ENCODE data around the gene KLHL42.
A peak's percentile ranks its signal among the peaks of the same experiment; 100 is the strongest.

KLHL42 gene

GRCh38 chr12:27756670-27757195 is 23.3 kb upstream of the KLHL42 start:
- H3K27me3 ChIP-seq (ENCODE audit: control insufficient read depth in 1 of 2, insufficient read depth in 2 of 2, low read length in 2 of 2): no peaks in the 10 kb centered on the region
- no peak overlapping the region for H3K27ac ChIP-seq (ENCODE audit: low read length)
- no peak overlapping the region for H3K9ac ChIP-seq (ENCODE audit: low read length in 2 of 2)
- no peak overlapping the region for H3K4me3 ChIP-seq (ENCODE audit: low read length in 2 of 2)
- H3K4me1 ChIP-seq (ENCODE audit: control insufficient read depth, insufficient read depth, low read length): no peaks in the 10 kb centered on the region
- H3K36me3 ChIP-seq (ENCODE audit: control insufficient read depth in 2 of 2, insufficient read depth in 2 of 2, low read length in 2 of 2): peaks cover 0 to 8% of the 10 kb centered on the region in 2 donors
- no peaks in the 10 kb centered on the region for H3K9me3 ChIP-seq (ENCODE audit: control insufficient read depth in 2 of 2, low read length in 2 of 2)

- Histone ChIP-seq H3K36me3 (ENCODE audit: control insufficient read depth in 2 of 2, insufficient read depth in 2 of 2, low read length in 2 of 2) (no peaks in the 10 kb centered on the region), H3K9me3 (ENCODE audit: control insufficient read depth in 2 of 2, low read length in 2 of 2) (no peaks in the 10 kb centered on the region), H3K9ac (ENCODE audit: low read length in 2 of 2) (no peak overlapping the region), H3K4me1 (ENCODE audit: control insufficient read depth, insufficient read depth, low read length) (no peaks in the 10 kb centered on the region), H3K27ac (ENCODE audit: low read length) (no peak overlapping the region), H3K4me3 (ENCODE audit: low read length in 2 of 2) (no peak overlapping the region), H3K27me3 (ENCODE audit: control insufficient read depth in 1 of 2, insufficient read depth in 2 of 2, low read length in 2 of 2) (no peaks in the 10 kb centered on the region)
Measured at GRCh38 chr12:27762757-27763156, 17.3 kb upstream of the KLHL42 start.

GRCh38 chr12:27766587-27766986 is 13.4 kb upstream of the KLHL42 start:
- H3K4me1 ChIP-seq (ENCODE audit: control insufficient read depth, insufficient read depth, low read length): no peaks in the 10 kb centered on the region

GRCh38 chr12:27769142-27769673 is 10.8 kb upstream of the KLHL42 start:
- H3K4me1 ChIP-seq (ENCODE audit: control insufficient read depth, insufficient read depth, low read length): no peaks in the 10 kb centered on the region
- no peaks in the 10 kb centered on the region for H3K27me3 ChIP-seq (ENCODE audit: control insufficient read depth in 1 of 2, insufficient read depth in 2 of 2, low read length in 2 of 2)
- no peak overlapping the region for H3K4me3 ChIP-seq (ENCODE audit: low read length in 2 of 2)
- H3K9ac ChIP-seq (ENCODE audit: low read length in 2 of 2): no peak overlapping the region
- H3K9me3 ChIP-seq (ENCODE audit: control insufficient read depth in 2 of 2, low read length in 2 of 2): no peaks in the 10 kb centered on the region
- no peaks in the 10 kb centered on the region for H3K36me3 ChIP-seq (ENCODE audit: control insufficient read depth in 2 of 2, insufficient read depth in 2 of 2, low read length in 2 of 2)
- no peak overlapping the region for H3K27ac ChIP-seq (ENCODE audit: low read length)

More at GRCh38 chr12:27766587-27766986, 13.4 kb upstream of the KLHL42 start:
- no peak overlapping the region for H3K27ac ChIP-seq (ENCODE audit: low read length)
- H3K9ac ChIP-seq (ENCODE audit: low read length in 2 of 2): no peak overlapping the region
- no peaks in the 10 kb centered on the region for H3K36me3 ChIP-seq (ENCODE audit: control insufficient read depth in 2 of 2, insufficient read depth in 2 of 2, low read length in 2 of 2)
- no peaks in the 10 kb centered on the region for H3K9me3 ChIP-seq (ENCODE audit: control insufficient read depth in 2 of 2, low read length in 2 of 2)
- no peaks in the 10 kb centered on the region for H3K27me3 ChIP-seq (ENCODE audit: control insufficient read depth in 1 of 2, insufficient read depth in 2 of 2, low read length in 2 of 2)
- no peak overlapping the region for H3K4me3 ChIP-seq (ENCODE audit: low read length in 2 of 2)

- Histone ChIP-seq H3K4me3 (ENCODE audit: low read length in 2 of 2) (no peak overlapping the region), H3K27me3 (ENCODE audit: control insufficient read depth in 1 of 2, insufficient read depth in 2 of 2, low read length in 2 of 2) (no peaks in the 10 kb centered on the region), H3K27ac (ENCODE audit: low read length) (no peak overlapping the region), H3K9ac (ENCODE audit: low read length in 2 of 2) (no peak overlapping the region), H3K36me3 (ENCODE audit: control insufficient read depth in 2 of 2, insufficient read depth in 2 of 2, low read length in 2 of 2) (no peaks in the 10 kb centered on the region), H3K4me1 (ENCODE audit: control insufficient read depth, insufficient read depth, low read length) (no peaks in the 10 kb centered on the region), H3K9me3 (ENCODE audit: control insufficient read depth in 2 of 2, low read length in 2 of 2) (no peaks in the 10 kb centered on the region)
Measured at GRCh38 chr12:27771481-27772327, 8.3 kb upstream of the KLHL42 start.

GRCh38 chr12:27772328-27773049 is 7.5 kb upstream of the KLHL42 start:
- H3K4me1 ChIP-seq (ENCODE audit: control insufficient read depth, insufficient read depth, low read length): no peaks in the 10 kb centered on the region
- H3K36me3 ChIP-seq (ENCODE audit: control insufficient read depth in 2 of 2, insufficient read depth in 2 of 2, low read length in 2 of 2): no peaks in the 10 kb centered on the region
- no peak overlapping the region for H3K27ac ChIP-seq (ENCODE audit: low read length)
- H3K4me3 ChIP-seq (ENCODE audit: low read length in 2 of 2): no peak overlapping the region
- H3K9me3 ChIP-seq (ENCODE audit: control insufficient read depth in 2 of 2, low read length in 2 of 2): no peaks in the 10 kb centered on the region
- H3K27me3 ChIP-seq (ENCODE audit: control insufficient read depth in 1 of 2, insufficient read depth in 2 of 2, low read length in 2 of 2): no peaks in the 10 kb centered on the region
- H3K9ac ChIP-seq (ENCODE audit: low read length in 2 of 2): no peak overlapping the region

GRCh38 chr12:27777141-27777540 is 2.9 kb upstream of the KLHL42 start:
- no peak overlapping the region for H3K27ac ChIP-seq (ENCODE audit: low read length)
- no peak overlapping the region for H3K9ac ChIP-seq (ENCODE audit: low read length in 2 of 2)
- no peaks in the 10 kb centered on the region for H3K36me3 ChIP-seq (ENCODE audit: control insufficient read depth in 2 of 2, insufficient read depth in 2 of 2, low read length in 2 of 2)
- H3K4me1 ChIP-seq (ENCODE audit: control insufficient read depth, insufficient read depth, low read length): peaks cover 19% of the 10 kb centered on the region
- H3K4me3 ChIP-seq (ENCODE audit: low read length in 2 of 2): no peak overlapping the region
- H3K27me3 ChIP-seq (ENCODE audit: control insufficient read depth in 1 of 2, insufficient read depth in 2 of 2, low read length in 2 of 2): no peaks in the 10 kb centered on the region
- no peaks in the 10 kb centered on the region for H3K9me3 ChIP-seq (ENCODE audit: control insufficient read depth in 2 of 2, low read length in 2 of 2)

GRCh38 chr12:27778206-27778605 is 1.8 kb upstream of the KLHL42 start:
- no peak overlapping the region for H3K9ac ChIP-seq (ENCODE audit: low read length in 2 of 2)

GRCh38 chr12:27779416-27779919 is 565 bp upstream of the KLHL42 start:
- H3K4me1 ChIP-seq (ENCODE audit: control insufficient read depth, insufficient read depth, low read length): peaks cover 22% of the 10 kb centered on the region
- peak overlapping the region; percentile 92 for H3K27ac ChIP-seq (ENCODE audit: low read length)
- H3K9me3 ChIP-seq (ENCODE audit: control insufficient read depth in 2 of 2, low read length in 2 of 2): no peaks in the 10 kb centered on the region
- H3K27me3 ChIP-seq (ENCODE audit: control insufficient read depth in 1 of 2, insufficient read depth in 2 of 2, low read length in 2 of 2): no peaks in the 10 kb centered on the region
- no peaks in the 10 kb centered on the region for H3K36me3 ChIP-seq (ENCODE audit: control insufficient read depth in 2 of 2, insufficient read depth in 2 of 2, low read length in 2 of 2)
- H3K4me3 ChIP-seq (ENCODE audit: low read length in 2 of 2): peak overlapping the region; percentile 91 to 94
- H3K9ac ChIP-seq (ENCODE audit: low read length in 2 of 2): peak overlapping the region; percentile 96 to 99

More at GRCh38 chr12:27778206-27778605, 1.8 kb upstream of the KLHL42 start:
- Histone ChIP-seq H3K4me3 (ENCODE audit: low read length in 2 of 2) (no peak overlapping the region), H3K36me3 (ENCODE audit: control insufficient read depth in 2 of 2, insufficient read depth in 2 of 2, low read length in 2 of 2) (no peaks in the 10 kb centered on the region), H3K27me3 (ENCODE audit: control insufficient read depth in 1 of 2, insufficient read depth in 2 of 2, low read length in 2 of 2) (no peaks in the 10 kb centered on the region), H3K4me1 (ENCODE audit: control insufficient read depth, insufficient read depth, low read length) (peaks cover 22% of the 10 kb centered on the region), H3K9me3 (ENCODE audit: control insufficient read depth in 2 of 2, low read length in 2 of 2) (no peaks in the 10 kb centered on the region), H3K27ac (ENCODE audit: low read length) (no peak overlapping the region)

GRCh38 chr12:27780612-27781408 is 777 bp downstream of the KLHL42 start:
- Histone ChIP-seq H3K4me3 (ENCODE audit: low read length in 2 of 2) (peak overlapping the region; percentile 94 to 98), H3K36me3 (ENCODE audit: control insufficient read depth in 2 of 2, insufficient read depth in 2 of 2, low read length in 2 of 2) (no peaks in the 10 kb centered on the region), H3K27me3 (ENCODE audit: control insufficient read depth in 1 of 2, insufficient read depth in 2 of 2, low read length in 2 of 2) (no peaks in the 10 kb centered on the region), H3K27ac (ENCODE audit: low read length) (peak overlapping the region; percentile 92), H3K9me3 (ENCODE audit: control insufficient read depth in 2 of 2, low read length in 2 of 2) (no peaks in the 10 kb centered on the region), H3K4me1 (ENCODE audit: control insufficient read depth, insufficient read depth, low read length) (peaks cover 24% of the 10 kb centered on the region), H3K9ac (ENCODE audit: low read length in 2 of 2) (peak overlapping the region; percentile 91 to 98)
